GM19467 (cell line): ENCODE measurements around the gene MLH1.

ENCODE experiments used
- ATAC-seq: cut with Tn5 transposase; IDR thresholded peaks from one replicate; pipeline ENCODE4 v1.9.1; 2021; ENCODE audit warnings: mild to moderate bottlenecking, moderate library complexity; ENCODE audit not compliant: unreplicated experiment

The MLH1 gene

DNA sequence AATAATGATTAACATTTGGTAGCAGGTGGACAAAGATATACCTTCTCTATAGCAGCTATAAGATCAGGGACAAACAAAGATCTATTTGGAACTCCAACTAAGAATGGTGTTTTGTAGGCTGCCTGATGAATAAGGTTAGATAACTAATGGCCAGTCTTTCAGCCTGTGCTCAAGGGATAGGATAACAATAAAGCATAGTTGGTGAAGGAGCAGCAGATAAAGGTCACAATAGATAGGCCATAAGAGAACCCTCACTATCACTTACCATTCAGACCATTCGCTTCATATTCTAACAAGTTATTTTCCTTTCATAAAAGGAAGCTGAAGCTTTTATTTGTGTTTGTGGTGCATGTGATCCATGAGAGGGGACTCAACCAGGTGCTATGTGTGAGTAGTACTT is 20.2 kb upstream of the MLH1 start:
- no peak for ATAC-seq

DNA sequence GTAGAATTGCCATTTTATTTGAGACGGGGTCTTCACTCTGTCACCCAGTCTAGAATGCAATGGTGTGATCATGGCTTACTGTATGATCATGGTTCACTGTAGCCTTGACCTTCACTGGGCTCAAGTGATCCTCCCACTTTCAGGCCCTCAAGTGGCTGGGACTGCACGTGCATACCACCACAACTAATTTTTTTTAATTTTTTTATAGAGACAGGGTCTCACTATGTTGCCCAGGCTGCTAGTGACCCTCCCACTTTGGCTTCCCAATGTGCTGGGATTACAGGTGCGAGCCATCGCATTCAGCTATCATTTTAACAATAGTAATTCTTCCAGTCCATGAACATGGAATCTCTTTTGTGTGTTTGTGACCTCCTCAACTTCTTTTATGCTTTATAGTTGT is 12.3 kb upstream of the MLH1 start:
- no peak for ATAC-seq

DNA sequence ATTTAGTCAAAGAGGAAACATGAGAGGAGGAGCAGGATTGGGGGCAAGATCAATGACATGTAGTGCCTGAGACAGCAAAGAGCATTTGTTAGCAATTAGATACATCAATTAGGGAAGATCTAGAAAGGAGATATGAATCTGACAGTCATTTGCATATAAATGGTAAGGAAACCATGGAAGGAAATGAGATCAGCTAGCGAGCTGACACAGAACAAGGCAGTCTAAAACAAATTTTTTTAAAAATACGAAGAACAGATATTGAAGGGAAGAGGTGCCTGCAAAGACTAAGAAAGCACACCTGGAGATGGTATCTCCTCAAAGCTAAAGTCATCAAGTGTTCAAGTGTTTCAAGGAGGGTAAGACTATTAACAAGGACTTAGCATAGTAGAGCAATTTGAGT is 5.0 kb upstream of the MLH1 start:
- no peak for ATAC-seq

DNA sequence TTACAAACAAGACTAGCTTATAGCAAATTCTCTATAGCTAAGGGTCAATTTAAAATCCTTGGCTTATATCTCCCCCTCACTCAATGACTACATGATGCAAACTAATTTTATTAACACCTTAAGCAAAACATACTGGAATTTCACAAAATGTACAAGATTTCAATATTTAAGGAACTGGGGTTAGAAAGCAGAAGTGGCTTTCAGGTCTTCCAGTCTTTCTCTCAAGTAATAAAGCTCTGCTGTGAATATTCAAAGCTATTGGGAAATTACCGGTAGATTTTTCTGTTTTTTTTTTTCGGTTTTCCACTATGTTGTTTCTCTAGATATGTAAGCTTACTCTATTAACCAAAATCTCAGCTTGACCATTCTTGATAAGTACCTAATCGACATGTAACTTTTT is 4.3 kb upstream of the MLH1 start:
- ATAC-seq, result no peak

DNA sequence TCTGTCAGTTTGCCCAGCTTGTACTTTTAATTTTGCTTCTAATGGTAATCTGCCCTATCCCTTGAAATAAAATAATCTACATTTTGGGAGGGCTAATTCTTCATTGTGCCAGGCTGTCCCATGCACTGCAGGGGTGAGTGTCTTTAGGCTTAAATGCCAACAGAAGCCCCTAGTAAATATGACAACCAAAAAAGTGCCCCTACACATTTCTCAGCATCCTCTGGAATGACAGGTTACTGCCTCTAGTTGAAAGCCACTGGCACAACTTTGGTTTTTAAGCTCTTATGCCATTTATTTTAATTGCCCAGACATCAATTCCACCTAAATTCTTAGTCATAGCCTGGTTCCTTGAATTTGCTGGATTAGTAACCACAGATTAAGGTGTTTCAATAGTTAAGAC is 3.8 kb upstream of the MLH1 start:
- ATAC-seq, result no peak

DNA sequence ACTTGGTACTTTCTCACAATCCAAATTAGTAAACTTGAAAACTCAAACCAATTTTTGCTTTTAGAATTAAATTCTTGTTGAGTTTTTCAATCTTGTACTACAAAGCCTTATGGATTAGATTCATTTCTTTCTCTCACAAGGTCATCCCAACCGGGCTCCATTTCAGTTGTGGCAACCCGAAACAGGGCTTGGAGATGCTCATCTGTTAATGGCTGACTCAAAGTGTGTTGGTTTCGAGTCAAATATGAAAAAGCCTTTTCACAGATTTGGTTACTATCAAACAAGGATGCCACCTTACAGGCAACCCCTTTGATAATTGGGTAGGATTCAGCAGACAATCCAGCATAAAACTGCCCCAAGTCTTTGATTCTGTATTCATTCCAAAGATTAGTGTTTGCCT is 2.2 kb upstream of the MLH1 start:
- ATAC-seq, result no peak

DNA sequence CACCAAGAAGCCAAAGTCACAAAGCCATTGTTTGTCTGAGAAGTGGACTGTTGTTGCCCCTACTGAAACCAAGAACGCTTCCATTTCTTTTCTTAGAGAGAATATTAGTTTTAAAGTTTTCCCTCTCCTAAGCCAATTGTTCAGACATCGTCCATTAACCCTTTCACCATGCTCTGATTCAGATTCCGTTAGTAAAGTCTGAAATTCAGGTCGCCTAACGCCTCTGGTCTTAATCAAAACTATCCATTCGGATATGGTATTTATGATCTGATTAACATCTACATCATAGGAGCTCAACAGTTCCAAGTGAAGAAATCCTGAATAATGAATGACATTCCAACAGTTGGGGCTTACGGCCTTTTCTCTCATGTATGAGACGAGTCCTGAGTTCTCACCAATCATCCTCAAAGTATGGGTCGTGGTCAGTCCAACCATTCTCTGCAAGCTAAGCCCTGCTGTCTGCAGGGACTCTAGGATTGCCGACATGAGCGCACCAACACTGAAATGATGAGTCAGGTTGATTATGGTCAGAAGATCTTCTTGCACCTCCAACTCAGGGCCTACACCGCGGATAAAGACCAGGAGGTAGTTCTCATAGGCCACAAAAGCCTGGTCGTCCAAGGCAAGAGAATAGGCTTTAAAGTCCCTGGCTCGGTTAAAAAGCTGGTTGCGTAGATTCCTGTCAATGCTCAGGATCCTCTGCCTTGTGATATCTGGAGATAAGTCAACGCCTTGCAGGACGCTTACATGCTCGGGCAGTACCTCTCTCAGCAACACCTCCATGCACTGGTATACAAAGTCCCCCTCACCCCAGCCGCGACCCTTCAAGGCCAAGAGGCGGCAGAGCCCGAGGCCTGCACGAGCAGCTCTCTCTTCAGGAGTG is 1.2 kb upstream of the MLH1 start:
- no peak for ATAC-seq

DNA sequence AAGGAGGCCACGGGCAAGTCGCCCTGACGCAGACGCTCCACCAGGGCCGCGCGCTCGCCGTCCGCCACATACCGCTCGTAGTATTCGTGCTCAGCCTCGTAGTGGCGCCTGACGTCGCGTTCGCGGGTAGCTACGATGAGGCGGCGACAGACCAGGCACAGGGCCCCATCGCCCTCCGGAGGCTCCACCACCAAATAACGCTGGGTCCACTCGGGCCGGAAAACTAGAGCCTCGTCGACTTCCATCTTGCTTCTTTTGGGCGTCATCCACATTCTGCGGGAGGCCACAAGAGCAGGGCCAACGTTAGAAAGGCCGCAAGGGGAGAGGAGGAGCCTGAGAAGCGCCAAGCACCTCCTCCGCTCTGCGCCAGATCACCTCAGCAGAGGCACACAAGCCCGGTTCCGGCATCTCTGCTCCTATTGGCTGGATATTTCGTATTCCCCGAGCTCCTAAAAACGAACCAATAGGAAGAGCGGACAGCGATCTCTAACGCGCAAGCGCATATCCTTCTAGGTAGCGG is 452 bp upstream of the MLH1 start, which contains the start of gene EPM2AIP1:
Gene EPM2AIP1, minus strand, starts transcription at position 326 of the 520 bp plus-strand sequence. Its CDS starts 54 bp downstream, at position 272.
- ATAC-seq, result peak; percentile 85

DNA sequence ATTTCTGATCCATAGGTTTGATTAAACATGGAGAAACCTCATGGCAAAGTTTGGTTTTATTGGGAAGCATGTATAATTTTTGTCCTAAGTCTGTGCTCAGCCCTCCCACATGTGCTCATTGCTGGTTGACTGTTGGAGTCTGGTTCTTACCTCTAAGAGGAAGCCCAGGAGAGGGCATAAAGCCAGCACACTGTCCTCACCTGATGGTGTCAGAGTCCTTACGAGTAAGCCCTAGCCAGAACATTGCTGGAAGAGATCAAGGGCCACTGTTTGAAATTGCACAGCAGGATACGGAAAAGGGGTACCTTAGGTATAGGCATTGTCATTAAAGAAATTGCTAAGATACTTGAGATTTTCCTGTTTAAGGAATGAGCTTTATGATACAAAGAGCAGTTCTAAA is 21.3 kb downstream of the MLH1 start:
- no peak for ATAC-seq

DNA sequence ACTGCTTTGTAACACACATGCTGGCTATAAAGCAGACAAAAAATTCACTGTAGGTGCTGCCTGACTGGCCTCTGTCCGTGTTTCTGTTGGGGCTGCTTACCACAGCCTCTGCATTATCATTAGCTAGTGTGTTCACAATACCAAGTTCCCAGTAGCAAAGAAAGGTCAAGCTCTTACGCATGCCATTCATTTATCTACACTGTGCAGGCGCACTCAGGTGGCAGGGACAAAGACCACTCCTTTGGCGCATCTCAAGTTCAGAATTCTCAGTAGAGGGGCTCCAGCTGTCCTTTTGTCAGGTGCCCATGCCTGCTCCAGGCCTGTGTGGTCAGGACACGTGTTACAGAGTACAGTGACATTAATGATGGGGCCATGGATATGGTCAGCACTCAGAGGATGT is 22.3 kb downstream of the MLH1 start:
- no peak for ATAC-seq

DNA sequence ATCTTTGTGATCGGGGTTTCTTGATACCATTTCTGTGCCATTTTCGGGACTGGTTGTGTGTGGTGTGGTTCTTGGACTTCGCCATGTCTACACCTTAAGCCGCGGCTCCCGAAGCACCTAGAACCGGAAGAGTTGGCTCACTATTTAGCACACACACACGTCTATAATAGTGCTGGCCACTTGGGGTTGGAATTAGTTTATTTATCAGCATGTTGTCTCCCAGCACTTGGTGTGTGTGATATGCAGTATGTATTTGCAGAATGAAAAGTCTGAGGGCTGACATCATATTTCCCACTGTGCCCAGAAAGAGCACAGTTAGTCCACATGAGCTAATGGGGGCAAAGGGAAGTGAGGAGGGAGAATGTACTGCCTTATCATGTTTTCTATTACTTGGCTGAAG is 23.6 kb downstream of the MLH1 start:
- ATAC-seq, result no peak

DNA sequence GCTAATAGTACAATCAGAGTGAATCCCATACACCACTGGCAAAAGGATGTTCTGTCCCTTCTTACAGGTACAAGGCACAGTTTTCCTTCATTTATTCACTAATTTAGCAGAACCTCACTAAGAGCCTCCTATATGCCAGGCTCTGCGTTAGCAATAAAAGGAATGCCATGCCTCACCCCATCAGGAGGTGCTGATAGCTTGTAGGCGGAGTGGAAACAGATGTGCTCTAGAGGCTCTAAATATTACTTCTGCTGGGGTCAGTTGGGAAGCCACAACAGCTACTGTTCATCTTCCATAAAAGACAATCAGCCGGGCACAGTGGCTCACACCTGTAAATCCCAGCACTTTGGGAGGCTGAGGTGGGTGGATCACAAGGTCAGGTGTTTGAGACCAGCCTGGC is 24.4 kb downstream of the MLH1 start:
- ATAC-seq, result no peak

DNA sequence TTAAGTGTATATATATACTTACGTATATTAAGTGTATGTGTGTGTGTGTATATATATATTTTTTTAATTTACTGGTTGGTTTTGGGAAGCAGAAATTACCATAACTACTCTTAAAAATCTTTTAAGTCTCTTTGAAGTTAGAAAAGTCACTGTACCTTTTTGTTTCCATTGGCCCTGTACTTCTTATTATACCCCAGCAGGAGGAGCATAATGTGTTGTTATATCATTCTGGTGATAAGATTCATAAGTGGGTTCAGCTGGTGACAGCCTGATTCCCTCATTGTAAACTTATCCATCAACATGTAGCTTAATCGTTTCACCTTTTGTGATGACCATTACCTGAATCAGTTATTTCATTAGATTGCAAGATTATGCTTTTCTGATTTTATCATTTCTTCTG is 30.8 kb downstream of the MLH1 start:
- no peak for ATAC-seq

DNA sequence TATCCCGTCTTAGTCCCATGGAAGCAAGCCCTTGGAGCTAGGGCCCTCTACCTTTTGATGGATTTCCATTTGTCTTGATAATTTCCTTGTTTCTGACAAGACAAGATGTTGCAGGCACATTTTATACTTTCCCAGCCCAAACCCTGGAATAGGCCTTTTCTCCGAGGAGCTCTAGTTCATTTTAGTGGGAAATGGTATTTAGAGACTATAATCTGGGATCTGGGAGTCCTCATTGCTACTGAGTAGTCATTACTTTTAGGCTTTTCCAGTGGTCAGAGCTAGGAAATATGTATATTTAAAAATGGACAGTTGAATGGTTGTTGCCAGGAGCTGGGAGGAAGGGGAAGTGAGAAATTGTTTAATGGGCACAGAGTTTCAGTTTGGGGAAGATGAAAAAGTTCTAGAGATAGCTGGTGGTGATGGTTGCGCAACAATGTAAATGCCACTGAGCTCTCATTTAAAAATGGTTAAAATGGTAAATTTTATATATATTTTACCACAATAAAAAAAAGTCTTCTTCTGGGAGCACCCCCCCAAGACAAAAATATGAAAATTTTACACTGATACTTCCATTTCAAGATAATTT is 31.6 kb downstream of the MLH1 start:
- no peak for ATAC-seq

DNA sequence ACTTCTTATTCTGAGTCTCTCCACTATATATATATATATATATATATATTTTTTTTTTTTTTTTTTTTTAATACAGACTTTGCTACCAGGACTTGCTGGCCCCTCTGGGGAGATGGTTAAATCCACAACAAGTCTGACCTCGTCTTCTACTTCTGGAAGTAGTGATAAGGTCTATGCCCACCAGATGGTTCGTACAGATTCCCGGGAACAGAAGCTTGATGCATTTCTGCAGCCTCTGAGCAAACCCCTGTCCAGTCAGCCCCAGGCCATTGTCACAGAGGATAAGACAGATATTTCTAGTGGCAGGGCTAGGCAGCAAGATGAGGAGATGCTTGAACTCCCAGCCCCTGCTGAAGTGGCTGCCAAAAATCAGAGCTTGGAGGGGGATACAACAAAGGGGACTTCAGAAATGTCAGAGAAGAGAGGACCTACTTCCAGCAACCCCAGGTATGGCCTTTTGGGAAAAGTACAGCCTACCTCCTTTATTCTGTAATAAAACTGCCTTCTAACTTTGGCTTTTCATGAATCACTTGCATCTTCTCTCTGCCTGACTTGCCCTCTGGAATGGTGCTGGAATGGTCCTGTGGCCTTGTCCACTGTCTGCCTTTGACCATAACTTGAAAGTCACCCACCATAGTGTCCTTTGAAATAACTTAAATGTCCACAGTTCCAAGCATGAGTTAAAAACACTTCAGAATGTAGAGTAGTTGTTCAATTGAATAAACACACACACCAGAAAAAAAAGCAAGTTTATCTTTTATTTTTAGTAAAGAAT is 32.4 kb downstream of the MLH1 start:
- no peak for ATAC-seq

DNA sequence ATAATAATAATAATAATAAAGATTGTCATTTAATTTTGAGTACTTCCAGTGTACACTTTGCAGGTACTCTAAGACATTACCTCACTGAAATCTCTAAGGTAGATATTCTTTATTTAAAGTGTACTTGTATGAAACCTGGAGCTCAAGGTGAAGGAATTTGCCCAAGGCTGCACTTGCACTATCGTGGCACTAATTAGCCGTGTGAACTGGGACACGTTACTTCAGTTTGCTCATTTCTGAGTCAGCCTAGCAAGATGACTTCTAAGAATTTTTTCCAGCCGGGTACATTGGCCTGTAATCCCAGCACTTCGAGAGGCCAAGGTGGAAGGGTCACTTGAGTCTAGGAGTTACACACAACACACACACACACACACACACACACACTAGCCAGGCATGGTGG is 33.5 kb downstream of the MLH1 start:
- no peak for ATAC-seq

DNA sequence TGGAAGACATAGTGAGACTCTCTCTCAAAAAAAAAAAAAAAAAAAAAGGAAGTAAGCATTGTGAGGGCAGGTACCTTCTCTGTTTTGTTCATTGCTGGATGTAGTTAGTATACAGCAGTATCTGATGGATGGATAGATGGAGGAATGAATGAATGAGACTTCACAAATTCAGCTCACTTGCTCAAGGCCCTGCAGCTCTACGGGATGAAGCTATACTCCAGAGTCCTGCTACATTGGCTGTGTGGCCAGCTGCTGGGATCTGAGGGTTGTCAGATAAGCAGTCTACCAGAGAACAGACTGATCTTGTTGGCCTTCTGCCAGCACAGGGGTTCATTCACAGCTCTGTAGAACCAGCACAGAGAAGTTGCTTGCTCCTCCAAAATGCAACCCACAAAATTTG is 35.0 kb downstream of the MLH1 start:
- no peak for ATAC-seq

DNA sequence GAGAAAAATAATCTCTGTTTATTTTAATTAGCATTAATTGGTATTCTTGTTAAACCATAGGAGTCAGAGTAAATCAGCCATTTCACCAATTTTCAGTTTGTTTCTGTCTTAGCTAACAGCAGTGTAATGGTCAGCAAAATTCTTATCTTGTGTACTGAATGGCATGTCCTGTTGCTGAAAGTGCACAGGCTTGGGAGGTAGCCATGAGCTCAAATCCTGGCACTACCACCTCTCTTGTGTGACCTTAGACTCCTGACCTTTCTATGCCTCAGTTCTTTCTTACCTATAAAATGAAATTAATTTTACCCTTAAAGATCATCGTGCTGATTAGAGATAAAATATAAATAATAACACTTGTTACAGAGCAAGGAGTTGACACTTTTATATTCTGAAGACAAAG is 35.8 kb downstream of the MLH1 start:
- no peak for ATAC-seq

DNA sequence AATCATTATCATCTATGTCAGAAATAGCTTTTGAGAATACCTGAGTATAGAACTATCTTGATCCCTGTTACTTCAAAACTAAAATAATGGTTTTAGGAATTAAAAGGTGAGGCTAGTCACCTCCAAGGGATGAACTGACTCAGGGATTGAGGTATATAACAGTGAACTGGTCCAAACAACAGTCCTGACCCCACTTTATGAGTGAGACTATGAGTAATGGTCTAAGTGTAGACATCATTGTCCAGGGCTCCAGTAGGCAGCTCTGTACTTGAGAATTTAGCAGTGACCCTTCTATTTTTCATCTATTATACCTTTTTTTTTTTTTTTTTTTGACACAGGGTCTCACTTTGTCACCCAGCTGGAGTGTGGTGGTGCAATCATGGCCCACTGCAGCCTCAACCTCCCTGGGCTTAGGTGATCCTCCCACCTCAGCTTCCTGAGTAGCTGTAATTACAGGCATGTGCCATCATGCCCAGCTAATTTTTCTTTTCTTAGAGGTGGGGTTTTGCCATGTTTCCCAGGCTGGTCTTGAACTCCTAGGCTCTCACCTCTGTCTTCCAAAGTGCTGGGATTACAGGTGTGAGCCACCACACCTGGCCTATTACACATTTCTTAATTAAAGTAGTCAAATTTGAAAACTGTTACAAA is 36.3 kb downstream of the MLH1 start:
- no peak for ATAC-seq

DNA sequence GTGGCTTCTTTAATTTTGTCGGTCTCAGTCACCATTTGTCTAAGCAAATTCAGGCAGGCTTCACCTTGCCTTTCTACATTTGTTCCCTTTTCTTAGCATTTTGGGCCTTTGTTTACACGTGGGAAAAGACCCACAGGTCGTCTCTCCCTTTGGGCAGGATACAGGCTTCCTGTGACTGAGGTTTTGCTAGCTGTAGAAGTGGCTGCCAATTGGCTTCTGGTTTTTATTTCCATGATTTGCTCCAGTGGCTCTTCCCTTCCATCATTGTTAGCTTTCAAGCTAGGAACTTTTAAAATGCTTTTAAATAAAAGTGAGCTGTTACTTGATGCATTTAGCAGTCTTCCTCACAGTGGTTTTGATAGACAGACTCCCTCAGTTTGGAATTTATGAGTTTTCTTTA is 37.3 kb downstream of the MLH1 start:
- ATAC-seq, result no peak

DNA sequence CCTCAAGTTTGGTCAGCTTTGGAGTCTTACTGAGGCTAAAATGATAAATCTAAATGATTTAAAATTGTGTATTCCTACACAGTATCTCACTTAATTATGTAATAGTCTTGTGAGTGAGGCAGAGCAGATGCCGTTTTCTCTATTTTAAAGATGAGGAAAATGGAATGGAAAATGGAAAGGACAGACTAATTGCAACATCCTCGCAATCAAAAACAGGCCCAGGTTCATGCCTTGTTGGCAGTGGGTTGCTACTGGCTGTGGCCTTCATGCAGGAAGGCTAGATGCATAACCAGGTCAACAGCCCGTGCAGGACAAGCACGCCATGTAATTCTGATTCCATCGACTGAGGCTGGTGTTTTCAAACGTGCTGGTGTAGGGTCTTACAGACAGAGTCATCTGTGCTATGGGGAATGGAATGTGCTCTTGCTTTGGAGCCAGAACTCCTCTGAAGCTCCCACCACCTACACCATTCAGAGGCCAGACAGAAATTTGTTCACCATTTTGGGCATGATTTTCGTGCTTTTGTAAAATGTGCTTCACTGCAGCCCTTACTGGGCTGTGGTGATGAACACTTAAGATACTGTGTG is 37.9 kb downstream of the MLH1 start:
- no peak for ATAC-seq
